ENCODE results near the gene LDOC1. TPM values are rescaled to one million over a fixed set of nuclear protein-coding genes. Genes with fewer than 3 reads are reported as not detected.

LDOC1 gene
- total RNA-seq (ENCODE audit: low replicate concordance), result 9.7 and 12.3 TPM in 2 replicates

GRCh38 chrX:141176586-141177451 is at the start of gene LDOC1:
Gene LDOC1, minus strand, starts transcription at chrX:141177129. Its CDS starts 108 bp downstream, at chrX:141177021.

Other genes starting within 250 kb of the LDOC1 start
- not detected in 2 replicates for gene SPANXB1, start 174.5 kb downstream of the LDOC1 start, total RNA-seq (ENCODE audit: low replicate concordance)
- gene SPANXC, start 65.4 kb upstream of the LDOC1 start, total RNA-seq (ENCODE audit: low replicate concordance), result not detected in 2 replicates